Spinal cord (tissue), 10 donors: Measurements from ENCODE around the gene SOS1. TPM values are rescaled to one million over a fixed set of nuclear protein-coding genes. Genes with fewer than 3 reads are reported as not detected.
"Not testable (repeated sequence)": the region's sequence is repeated elsewhere in the genome, so short reads cannot be mapped to it uniquely, and the experiment has no call there.

ENCODE experiments used
- DNase-seq, 6 donors: peaks; one replicate each; pipeline versions ENCODE4 v3.0.0 to v3.0.0-alpha.2; 2013 to 2015; ENCODE audit warnings: low spot score in 6 of 6, low read depth in 4 of 6
- H3K27ac ChIP-seq: one replicate; pipeline ENCODE4 v1.5.1; 2013; ENCODE audit warnings: low read depth, low read length, control low read depth
- H3K27me3 ChIP-seq: one replicate; pipeline ENCODE4 v1.6.1; 2013; ENCODE audit warnings: low read length; ENCODE audit not compliant: control insufficient read depth, insufficient read depth
- H3K36me3 ChIP-seq: one replicate; pipeline ENCODE4 v1.6.1; 2013; ENCODE audit warnings: low read length; ENCODE audit not compliant: control insufficient read depth, insufficient read depth
- H3K4me1 ChIP-seq: one replicate; pipeline ENCODE4 v1.6.1; 2013; ENCODE audit warnings: low read length; ENCODE audit not compliant: control insufficient read depth, insufficient read depth
- H3K4me3 ChIP-seq: one replicate; pipeline ENCODE4 v1.5.1; 2013; ENCODE audit warnings: low read depth, low read length, control low read depth
- H3K9me3 ChIP-seq: one replicate; pipeline ENCODE4 v1.6.1; 2013; ENCODE audit warnings: low read length; ENCODE audit not compliant: control insufficient read depth, insufficient read depth
- WGBS: methylation state at CpG from one replicate; pipeline ENCODE4 v1.1.5; 2013; ENCODE audit warnings: missing lambda C conversion rate; ENCODE audit not compliant: insufficient coverage; 5-methylcytosine and 5-hydroxymethylcytosine counted together
- polyA plus RNA-seq, 2 donors: library from polyadenylated mRNA; unstranded; fragments of 120-200 nt; gene quantifications; one replicate each; pipeline ENCODE4 v1.2.1, GENCODE V29; 2013; ENCODE audit not compliant: insufficient read length in 2 of 2
- total RNA-seq, 2 donors: library from RNA; depleted of rRNA in 1 of 2; stranded (reverse); fragments of 120-200 nt in 1 of 2; fragments of >200 nt in 1 of 2; gene quantifications; one replicate each; pipeline versions ENCODE4 v1.2.3 to v1.2.4, GENCODE V29; 2013 to 2014
- donor health status: healthy.

Gene SOS1
- total and polyA plus RNA-seq, 4 donors, result 29.8 to 61.4 (median 35.9) TPM

DNA sequence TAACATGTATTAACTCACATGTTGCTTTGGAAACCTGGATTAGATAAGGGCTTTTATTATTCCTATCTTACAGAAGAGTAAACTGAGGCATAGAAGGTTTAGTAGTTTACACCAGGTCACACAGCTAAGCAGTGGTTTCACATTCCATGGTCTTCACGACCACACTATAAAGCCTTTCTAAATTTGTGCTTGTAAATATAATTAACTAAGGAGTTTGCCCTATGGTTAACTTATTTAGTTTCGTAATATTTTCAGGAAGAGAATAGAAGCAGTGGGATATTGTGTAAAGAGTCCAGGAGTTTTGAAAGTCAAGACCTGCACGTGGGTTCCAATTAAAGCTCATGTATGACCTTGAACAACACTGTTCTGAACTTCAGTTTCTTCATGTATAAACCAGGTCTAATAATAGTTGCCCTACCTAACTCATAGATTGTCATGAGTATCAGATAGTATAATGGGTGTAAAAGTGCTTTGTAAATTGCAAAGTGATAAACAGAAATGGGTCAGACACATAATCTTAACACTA lies 19.5 kb upstream of the SOS1 start:
- no CpG with 5 or more reads among the region's 3 CpGs for WGBS
- no peaks in the 10 kb centered on the region for H3K9me3 ChIP-seq
- H3K27ac ChIP-seq, result no peak overlapping the region
- H3K4me3 ChIP-seq, result no peak overlapping the region
- no peaks in the 10 kb centered on the region for H3K36me3 ChIP-seq
- no peak for DNase-seq
- no peaks in the 10 kb centered on the region for H3K4me1 ChIP-seq
- no peaks in the 10 kb centered on the region for H3K27me3 ChIP-seq

DNA sequence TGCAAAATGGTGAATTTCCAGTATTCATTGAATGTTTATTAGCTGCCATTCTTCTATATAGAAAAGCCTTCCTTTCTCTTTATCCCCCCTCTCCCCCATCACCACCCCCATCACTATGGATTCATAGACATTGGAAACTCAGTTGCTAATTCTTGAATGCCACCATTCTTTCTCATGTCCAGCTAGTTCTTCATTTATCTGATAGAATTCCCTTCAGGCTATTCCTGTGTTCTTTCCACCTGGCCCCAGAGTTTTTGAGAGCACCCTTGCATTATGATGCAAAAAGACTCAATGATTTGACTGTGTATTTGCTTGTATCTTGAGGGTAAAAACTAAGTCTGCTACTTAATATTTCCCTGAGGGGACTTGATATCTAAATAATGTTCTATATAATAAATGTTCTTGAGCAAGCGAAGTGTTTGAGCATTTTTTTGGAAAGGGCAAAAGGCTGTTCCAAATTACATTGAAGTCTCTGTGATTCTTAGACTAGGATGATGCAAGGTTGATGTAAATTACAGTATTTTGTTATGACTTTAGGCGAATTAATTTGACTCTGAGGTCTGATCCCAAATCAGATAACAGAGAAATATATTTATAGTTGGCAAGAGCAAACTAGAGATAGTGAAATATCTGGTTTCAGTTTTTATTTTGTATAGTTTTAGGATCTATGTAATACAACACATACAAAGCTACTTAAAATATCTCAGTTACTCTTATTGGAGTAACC lies 18.8 kb upstream of the SOS1 start:
- Histone ChIP-seq H3K4me3 (no peak overlapping the region), H3K36me3 (no peaks in the 10 kb centered on the region), H3K27me3 (no peaks in the 10 kb centered on the region), H3K9me3 (no peaks in the 10 kb centered on the region), H3K27ac (no peak overlapping the region), H3K4me1 (no peaks in the 10 kb centered on the region)
- no CpG with 5 or more reads among the region's 2 CpGs for WGBS
- DNase-seq, result no peak

DNA sequence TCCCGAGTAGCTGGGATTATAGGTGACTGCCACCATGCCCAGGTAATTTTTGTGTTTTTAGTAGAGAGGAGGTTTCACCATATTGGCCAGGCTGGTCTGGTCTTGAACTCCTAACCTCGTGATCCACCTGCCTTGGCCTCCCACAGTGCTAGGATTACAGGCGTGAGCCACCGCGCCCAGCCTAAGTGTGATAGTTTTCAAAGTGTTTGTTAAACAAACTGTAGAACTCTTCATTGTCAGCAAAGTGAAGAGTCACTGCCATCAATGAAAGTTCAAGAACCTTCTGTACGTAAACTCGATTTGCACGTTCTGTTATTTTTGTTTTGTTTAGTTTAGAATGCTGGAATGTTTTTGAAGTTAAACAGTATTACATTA lies 18.0 kb upstream of the SOS1 start:
- DNase-seq, result no peak
- Histone ChIP-seq H3K36me3 (no peaks in the 10 kb centered on the region), H3K4me3 (no peak overlapping the region), H3K27me3 (no peaks in the 10 kb centered on the region), H3K27ac (no peak overlapping the region), H3K4me1 (no peaks in the 10 kb centered on the region), H3K9me3 (no peaks in the 10 kb centered on the region)
- 97% methylated on average over 4 of the region's 8 CpGs for WGBS

DNA sequence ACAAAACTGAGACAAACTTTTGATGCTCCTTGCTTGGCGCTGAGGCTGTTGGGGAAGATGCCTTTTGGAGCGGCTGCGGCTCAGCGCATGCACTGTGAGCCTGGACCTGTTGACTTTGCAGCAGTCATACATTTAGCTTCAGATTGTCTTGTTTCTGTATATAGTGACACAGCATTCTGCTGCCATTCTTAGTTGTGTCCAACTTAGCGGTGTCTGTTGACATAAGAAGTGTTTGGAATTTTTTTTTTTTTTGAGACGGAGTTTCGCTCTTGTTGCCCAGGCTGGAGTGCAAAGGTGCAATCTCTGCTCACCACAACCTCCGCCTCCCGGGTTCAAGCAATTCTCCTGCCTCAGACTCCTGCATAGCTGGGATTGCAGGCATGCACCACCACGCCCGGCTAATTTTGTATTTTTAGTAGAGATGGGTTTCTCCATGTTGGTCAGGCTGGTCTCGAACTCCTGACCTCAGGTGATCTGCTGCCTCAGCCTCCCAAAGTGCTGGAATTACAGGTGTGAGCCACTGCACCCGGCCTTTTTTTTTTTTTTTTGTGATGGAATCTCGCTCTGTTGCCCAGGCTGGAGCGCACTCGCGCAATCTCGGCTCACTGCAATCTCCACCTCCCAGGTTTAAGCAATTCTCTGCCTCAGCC lies 17.5 kb upstream of the SOS1 start:
- H3K27ac ChIP-seq, DNase-seq, H3K27me3 ChIP-seq, H3K36me3 ChIP-seq, H3K9me3 ChIP-seq, H3K4me3 ChIP-seq, H3K4me1 ChIP-seq: not testable (repeated sequence)
- WGBS, result 97% methylated on average over 7 of the region's 18 CpGs

DNA sequence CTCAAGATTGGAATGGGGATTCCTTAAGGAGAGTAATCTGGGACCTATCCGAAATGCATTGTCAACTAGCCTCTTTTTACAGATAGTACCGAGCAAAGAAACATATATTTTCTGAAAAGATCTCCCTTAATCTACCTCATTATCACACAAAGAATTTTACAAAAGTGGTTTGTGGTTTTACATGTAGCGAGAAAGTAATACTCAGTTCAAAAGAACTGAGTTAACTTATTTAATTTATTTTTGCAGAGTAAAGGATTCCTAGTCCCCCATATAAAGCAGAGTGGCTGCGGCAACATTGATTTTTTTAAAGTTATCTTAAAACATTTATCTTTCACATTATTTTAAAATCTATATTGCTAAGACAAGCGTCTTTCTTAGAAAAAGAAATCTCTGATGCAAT lies 15.9 kb upstream of the SOS1 start:
- H3K4me1 ChIP-seq, result no peaks in the 10 kb centered on the region
- H3K27me3 ChIP-seq, result no peaks in the 10 kb centered on the region
- H3K9me3 ChIP-seq, result no peaks in the 10 kb centered on the region
- H3K27ac ChIP-seq, result no peak overlapping the region
- no CpG with 5 or more reads among the region's 5 CpGs for whole genome bisulfite sequencing
- H3K36me3 ChIP-seq, result no peaks in the 10 kb centered on the region
- no peak overlapping the region for H3K4me3 ChIP-seq
- DNase-seq, result no peak

DNA sequence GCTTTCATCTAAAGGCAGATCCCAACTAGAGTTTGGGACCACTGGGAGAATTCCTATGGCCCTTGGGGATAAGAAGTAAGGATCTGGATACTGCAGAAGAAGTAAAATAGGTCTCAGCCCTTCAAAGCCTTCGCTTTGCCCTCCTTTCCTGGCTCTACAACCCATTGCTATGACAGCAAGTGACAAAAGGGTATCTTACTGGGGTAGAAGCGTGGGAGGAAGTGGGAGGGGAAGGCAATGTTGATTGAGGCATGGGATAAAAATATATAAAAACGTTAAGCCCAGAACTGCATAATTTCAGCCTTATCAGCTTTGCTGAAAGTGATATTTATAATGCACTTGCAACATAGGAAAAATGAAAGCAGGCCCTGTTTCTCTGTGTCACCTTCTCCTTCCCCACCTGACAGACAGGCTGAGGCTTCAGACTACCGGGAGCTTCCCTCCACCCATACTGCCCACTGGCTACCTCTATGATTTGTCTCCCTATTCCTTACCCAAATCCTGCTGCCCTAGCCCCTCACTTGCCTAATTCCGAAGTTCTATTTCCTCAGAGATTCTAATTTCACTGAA lies 14.9 kb upstream of the SOS1 start:
- 92% methylated on average over 2 of the region's 5 CpGs for WGBS
- H3K27ac ChIP-seq, result no peak overlapping the region
- no peak for DNase-seq

DNA sequence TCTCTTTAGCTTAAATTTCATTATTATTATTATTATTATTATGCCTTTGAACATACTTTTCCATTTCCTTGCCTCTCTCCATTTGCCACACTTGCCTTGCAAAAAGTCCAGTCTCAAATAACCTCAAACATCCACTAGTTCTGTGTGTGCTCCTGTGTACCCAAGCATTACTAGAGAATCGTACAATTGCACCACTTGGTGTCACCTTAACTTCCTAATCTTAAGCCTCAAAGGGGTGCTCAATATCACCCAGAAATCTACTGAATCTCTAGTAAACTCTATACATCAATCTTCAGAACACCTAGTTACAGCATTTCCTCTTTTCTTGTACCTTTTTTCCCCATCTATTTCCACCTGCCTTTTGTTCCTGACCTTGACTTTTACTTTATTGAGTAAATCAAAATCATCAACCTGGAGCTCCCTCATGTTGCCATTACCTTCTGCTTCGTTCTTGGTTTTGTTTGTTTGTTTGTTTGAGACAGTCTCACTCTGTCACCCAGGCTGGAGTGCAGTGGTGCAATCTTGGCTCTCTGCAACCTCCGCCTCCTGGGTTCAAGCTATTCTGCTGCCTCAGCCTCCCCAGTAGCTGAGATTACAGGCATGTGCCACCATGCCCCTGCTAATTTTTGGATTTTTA lies 12.5 kb upstream of the SOS1 start:
- H3K4me3 ChIP-seq, result no peak overlapping the region
- no peaks in the 10 kb centered on the region for H3K27me3 ChIP-seq
- DNase-seq, result no peak
- H3K4me1 ChIP-seq, result no peaks in the 10 kb centered on the region
- no peaks in the 10 kb centered on the region for H3K9me3 ChIP-seq
- no peaks in the 10 kb centered on the region for H3K36me3 ChIP-seq
- H3K27ac ChIP-seq, result no peak overlapping the region
- 85% methylated on average over 2 of the region's 3 CpGs for WGBS

More for the DNA sequence above, 14.9 kb upstream of the SOS1 start:
- no peaks in the 10 kb centered on the region for H3K36me3 ChIP-seq
- no peaks in the 10 kb centered on the region for H3K27me3 ChIP-seq
- no peaks in the 10 kb centered on the region for H3K4me1 ChIP-seq
- H3K4me3 ChIP-seq, result no peak overlapping the region
- H3K9me3 ChIP-seq, result no peaks in the 10 kb centered on the region

DNA sequence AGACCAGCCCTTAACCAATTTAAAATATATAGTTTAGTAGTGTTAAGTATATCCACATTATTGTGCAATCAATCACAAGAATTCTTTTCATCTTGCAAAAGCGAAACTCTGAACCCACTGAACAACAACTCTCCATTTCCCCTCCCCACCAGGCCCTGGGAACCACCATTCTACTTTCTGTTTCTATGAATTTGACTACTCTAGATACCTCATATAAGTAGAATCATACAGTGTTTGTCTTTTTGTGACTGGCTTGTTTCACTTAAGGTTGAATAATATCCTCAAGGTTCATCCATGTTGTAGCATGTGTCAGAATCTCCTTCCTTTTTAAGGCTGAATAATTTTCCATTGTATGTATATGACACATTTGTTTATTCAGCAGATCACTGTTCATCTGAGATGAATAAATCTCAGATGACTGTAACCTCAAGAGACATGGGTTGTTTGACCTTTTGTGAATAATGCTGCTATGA lies 8.1 kb upstream of the SOS1 start:
- DNase-seq, result no peak
- no peaks in the 10 kb centered on the region for H3K9me3 ChIP-seq
- H3K36me3 ChIP-seq, result no peaks in the 10 kb centered on the region
- H3K27ac ChIP-seq, result no peak overlapping the region
- H3K27me3 ChIP-seq, result no peaks in the 10 kb centered on the region
- no peak overlapping the region for H3K4me3 ChIP-seq
- peaks cover under 1% of the 10 kb centered on the region for H3K4me1 ChIP-seq
- whole genome bisulfite sequencing, result no CpG with 5 or more reads among the region's 1 CpG

DNA sequence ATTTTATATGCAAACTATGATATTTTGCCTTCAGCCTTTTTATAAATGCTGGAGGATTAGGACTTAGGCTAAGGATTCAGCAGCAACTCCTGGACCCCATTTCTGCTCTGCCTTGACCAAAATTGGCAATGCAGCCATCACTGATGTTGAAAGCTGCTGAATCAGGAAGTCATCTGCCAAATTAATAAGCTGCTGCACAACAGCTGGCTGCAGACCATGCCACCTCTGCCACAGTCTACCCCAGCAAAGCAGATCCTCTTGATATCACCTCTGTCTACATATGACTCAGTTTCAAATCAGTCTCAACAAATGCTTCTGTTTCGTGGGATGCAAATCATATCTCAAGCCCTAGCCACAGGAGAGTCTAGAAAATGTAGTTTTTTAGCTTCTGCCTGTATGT lies 7.1 kb upstream of the SOS1 start:
- Histone ChIP-seq H3K27me3 (no peaks in the 10 kb centered on the region), H3K9me3 (no peaks in the 10 kb centered on the region), H3K4me1 (peaks cover 8% of the 10 kb centered on the region), H3K36me3 (no peaks in the 10 kb centered on the region), H3K27ac (no peak overlapping the region), H3K4me3 (no peak overlapping the region)
- no CpG with 5 or more reads among the region's 1 CpG for WGBS
- no peak for DNase-seq
